HG03432 (cell line): ENCODE measurements around the gene SH2D4B.

ENCODE experiments used
- ATAC-seq: cut with Tn5 transposase; IDR thresholded peaks from one replicate; pipeline ENCODE4 v1.9.1; 2021; ENCODE audit warnings: mild to moderate bottlenecking, moderate library complexity; ENCODE audit not compliant: unreplicated experiment

Gene SH2D4B

DNA sequence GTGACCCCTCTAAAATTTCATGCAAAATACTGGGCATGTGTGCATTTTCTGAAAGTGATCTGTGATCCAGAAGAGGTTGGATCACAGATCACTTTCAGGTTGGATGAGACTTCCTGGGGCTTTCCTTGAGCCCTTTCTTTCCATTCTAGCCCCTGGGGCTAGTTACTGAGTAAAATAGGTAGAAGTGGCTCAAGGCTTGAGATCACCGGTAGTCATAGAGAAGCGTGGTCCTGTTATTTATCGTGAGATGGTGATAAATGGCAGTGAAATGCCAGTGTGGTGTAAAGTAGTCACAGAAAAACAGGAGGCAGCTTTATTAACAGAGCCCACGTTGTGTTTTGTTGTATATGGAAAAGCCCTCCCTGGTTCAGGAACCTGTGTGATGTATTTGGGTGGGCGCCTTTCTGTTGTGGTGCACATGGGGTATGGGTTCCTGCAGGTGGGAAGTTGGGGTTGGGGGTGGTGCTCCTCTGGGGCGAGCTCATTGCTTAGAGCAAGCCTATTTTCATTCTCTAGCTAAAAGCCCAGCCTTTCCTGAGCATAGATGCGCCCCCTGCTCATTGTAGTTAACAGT, 34.0 kb upstream of the SH2D4B start:
- no peak for ATAC-seq

DNA sequence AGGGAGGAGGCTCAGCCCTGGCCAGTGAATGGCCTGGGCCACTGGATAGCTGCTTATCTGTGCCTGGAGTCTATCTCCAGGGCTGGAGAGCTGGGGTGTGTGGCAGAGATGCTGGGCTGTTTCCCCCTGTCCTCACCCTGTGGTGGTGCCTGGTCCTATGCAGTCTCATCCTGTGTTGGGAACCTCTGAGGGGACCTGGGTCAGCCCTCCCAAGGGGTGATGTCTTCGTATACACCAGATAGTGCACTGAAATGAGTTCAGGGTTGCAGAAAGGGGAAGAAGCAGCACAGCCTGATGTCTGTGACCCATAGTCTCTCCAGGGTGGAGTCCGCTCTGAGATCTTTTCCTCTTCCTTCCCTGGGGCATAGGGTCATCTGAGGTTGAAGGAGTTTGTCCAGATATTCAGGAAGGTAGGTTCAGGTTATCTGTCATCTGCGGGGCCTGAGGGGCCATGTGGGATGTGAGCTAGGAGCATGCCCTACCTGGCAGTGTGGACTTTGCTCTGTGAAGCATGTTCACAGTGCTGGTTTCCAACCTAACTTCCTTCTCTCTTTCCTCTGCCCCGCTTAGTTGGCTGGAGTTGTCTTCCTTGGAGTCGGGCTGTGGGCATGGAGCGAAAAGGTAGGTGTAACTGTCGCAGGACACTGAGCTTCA, 33.4 kb upstream of the SH2D4B start:
- ATAC-seq: no peak

DNA sequence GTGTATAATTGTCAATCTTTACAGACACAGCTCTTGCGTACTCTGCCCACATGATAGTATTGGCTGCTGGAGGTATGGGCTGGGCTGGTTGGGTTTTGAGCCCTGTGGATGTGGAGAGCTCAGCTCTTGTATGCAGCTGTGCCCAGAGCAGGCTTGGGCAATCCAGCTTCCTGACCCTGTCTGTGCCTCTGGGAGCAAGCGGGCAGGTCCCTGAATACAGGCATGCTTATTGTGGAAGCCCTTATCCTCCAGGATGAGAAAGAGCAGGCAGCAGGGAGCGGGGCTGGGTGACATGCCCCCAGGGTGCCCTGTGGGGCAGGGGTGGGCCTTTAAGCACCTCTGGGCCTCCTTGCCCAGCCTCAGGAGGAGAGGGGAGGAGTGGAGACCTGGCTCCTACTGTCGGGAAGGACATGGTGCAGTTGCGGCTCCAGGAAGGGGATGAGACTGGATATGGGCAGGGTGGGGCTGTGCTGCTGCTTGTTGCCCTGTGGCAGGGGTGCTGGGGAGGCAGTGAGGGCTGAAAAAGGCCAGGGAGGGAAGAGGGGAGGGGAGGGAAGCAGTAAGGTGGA, 32.7 kb upstream of the SH2D4B start:
- ATAC-seq: no peak

DNA sequence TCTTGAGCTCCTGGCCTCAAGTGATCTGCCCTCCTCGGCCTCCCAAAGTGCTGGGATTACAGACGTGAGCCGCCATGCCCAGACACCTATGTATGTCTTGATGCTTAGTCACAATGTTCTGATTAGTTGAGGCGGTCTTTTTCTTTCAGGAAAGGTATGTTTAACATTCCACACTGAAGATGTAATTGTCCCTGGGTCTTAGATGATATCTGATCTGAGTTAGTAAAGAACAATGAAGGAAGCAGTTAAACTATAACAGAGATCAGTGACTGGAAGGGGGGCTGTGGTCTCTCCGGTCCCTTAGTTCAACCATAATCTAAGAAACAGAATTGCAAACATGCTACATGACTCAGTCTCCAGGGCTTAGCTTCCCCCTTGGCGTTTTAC, 31.5 kb upstream of the SH2D4B start:
- ATAC-seq: no peak

DNA sequence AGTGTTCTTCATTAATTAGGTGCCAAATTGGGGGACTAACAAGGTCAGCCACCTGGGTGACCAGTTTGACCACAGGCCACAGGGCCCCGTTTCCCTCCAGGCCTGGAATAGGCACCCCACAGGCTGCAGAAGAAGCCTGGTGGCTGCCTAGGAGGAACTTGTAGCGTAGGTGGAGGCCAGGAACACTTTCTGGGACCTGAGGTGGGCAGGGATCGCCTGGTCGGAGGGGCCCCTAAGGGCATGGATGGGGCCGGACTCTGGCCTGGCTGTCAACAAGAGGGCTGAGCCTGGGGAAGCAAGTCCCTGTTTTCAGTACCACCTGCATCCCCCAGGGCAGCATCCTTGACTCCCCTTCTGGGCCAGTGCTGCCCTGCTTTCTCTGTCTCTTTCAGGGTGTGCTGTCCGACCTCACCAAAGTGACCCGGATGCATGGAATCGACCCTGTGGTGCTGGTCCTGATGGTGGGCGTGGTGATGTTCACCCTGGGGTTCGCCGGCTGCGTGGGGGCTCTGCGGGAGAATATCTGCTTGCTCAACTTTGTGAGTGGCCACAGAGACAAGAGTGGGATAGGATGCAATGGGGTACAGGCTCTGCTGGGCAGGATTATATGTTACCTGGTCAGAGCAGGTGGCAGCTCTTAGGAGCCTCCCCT, 30.7 kb upstream of the SH2D4B start:
- ATAC-seq: no peak

DNA sequence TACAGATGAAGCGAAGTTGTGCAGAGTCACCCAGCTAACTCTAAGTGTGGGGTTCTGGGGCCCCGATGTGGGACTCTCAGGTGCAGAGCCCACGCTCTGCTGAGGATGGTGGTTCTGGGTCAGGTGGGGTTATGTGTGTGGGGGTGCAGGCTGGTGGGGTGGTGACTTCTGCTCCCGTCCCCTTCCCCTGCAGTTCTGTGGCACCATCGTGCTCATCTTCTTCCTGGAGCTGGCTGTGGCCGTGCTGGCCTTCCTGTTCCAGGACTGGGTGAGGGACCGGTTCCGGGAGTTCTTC, 28.6 kb upstream of the SH2D4B start:
- no peak for ATAC-seq

DNA sequence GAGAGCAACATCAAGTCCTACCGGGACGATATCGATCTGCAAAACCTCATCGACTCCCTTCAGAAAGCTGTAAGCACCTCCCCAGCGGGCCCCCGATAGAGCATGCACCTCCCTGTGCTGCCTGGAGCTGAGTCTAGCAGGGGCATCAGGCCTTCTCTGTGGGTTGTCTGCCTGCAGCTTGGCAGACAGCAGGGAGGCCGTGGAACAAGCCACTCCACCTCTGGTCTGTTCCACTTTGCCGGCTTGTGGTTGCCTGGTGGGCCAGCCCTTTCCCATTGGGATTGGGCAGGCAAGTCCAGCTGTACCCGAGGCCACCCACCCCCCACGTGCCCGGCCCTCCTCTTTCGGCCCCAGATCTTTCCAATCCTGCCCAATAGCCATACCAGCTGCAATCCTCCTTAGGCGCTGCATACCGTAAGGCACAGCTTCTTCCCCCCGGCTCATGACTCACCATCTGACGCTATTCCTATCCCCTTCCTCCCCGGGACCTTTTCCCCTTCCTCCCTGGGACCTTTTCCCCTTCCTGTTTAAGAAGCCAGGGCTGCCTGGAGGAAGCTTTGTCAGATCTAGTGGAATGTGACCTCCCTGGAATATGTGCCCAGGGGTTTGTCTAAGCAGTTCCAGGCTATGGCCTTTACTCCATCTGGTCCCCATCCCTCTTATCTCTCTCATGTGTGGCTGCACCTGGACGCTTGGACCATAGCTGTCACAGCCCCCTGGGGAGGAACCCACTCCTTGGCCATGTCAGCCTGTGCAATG, 28.1 kb upstream of the SH2D4B start:
- ATAC-seq: no peak

DNA sequence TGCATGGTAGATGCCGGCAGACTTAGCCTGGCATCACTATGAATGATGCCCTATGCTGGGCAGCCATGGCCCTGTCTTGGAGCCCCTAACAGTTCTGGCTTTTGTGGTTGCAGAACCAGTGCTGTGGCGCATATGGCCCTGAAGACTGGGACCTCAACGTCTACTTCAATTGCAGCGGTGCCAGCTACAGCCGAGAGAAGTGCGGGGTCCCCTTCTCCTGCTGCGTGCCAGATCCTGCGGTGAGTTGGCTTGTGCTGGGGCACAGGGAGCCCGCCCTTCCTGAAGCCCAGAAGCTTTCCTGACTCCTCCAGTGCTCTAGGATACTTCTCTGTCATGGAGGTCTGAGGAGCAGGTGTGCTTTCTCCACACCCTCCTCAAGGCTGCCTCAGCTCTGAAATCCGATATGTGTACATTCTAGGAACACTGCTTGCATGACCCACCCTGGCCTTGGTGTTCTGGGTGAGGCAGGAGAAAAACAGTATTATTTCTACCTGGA, 25.6 kb upstream of the SH2D4B start:
- ATAC-seq: no peak

DNA sequence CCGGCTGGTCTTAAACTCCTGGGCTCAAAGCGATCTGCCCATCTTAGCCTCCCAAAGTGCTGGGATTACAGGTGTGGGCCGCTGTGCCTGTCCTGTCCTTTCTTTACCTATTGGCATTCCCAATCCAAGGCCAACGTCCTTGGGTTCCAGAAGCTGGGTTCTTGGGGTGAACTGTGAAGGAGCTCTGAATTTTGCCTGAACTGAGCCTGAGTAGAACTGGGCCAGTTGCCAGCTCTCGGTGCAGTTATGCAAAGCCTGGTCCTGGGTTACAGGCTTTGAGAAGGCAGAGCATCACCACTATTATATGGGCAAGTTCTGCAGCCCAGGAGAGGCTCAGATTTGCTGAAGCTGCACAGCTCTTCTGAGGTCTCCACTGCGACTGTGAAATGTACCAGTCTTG, 24.6 kb upstream of the SH2D4B start:
- no peak for ATAC-seq

DNA sequence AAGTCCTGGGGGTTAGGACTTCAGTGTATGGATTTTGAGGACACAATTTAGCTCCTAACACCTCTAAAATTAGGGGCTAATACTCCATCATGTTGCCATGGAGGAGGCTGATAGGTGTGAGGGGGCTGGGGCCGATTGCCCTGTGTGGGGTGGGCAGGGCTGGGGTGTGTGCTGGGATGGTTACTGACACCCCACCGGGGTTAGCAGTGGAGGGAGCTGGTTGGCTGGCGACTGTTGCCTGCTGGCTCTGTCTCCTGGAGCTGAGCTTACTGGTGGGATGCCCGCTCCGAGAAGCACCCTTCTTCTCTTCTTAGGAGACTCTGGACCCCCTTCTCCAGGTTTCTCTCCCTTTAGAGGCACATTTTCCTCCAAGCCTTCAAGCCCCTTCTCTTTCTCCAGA, 22.2 kb upstream of the SH2D4B start:
- ATAC-seq: no peak

DNA sequence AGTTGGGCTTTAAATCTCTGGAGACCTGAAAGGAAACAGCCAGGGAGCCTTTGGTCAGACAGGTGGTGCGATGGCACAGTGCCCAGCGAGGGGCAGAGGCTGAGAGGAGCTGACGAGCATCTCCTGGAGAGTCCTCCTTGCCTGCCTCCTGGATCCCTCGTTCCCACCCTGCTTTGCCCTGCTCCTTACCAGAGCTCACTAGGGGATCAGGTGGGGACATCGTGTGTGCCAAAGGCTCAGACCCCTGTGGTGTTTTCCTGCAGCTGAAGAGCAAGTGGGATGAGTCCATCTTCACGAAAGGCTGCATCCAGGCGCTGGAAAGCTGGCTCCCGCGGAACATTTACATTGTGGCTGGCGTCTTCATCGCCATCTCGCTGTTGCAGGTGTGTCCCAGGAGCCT, 21.8 kb upstream of the SH2D4B start:
- no peak for ATAC-seq

DNA sequence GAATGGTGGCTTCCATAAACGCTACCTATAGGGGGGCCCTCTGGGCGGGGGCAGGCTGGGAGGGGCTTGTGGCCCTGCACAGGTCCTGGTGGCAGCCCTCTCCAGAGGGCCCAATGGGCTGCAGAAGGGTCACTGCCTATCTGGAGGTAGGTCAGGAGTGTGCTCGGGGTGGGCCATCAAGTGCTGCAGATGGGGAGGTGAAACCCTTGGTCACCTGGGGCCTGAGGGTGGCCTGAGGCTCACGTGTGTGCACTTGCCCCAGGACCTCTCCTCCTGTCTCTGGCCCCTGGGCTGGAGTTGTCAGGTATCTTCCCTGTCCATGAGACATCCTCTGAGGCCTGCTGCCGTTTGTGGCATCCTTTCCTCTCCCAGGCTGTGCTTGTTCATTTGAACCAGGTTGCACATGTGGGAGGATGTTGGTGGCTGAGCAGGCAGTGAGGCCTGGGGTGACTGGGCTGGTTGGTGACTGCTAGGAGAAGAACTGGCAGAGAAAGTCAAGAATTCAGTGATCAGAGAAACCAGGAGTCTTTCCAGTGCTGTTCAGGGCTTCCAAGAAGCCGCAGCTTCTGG, 21.1 kb upstream of the SH2D4B start:
- ATAC-seq: no peak

DNA sequence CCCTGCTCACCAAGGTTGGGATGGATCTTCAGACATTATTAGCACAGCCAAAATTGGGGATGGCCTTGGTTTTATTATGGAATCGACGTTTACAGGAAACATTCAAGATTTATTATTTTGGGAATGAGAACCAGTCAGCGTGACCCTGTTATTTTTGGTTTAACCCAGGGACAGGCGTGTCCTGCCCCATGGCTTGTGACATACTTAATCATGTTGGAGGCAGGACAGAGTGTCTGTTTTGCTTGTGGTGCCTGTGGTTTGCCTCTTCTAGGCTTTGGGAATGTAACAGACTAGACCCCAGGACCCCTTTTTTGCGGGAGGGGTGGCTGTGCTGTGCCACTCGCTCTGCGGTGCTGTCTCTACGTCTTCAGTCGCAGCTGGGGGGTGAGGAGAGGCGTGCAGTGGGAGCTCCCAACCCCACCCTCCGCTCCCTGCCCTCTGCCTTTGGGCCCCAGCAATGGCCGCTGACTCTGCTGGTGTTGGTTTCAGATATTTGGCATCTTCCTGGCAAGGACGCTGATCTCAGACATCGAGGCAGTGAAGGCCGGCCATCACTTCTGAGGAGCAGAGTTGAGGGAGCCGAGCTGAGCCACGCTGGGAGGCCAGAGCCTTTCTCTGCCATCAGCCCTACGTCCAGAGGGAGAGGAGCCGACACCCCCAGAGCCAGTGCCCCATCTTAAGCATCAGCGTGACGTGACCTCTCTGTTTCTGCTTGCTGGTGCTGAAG, 20.1 kb upstream of the SH2D4B start:
- no peak for ATAC-seq

DNA sequence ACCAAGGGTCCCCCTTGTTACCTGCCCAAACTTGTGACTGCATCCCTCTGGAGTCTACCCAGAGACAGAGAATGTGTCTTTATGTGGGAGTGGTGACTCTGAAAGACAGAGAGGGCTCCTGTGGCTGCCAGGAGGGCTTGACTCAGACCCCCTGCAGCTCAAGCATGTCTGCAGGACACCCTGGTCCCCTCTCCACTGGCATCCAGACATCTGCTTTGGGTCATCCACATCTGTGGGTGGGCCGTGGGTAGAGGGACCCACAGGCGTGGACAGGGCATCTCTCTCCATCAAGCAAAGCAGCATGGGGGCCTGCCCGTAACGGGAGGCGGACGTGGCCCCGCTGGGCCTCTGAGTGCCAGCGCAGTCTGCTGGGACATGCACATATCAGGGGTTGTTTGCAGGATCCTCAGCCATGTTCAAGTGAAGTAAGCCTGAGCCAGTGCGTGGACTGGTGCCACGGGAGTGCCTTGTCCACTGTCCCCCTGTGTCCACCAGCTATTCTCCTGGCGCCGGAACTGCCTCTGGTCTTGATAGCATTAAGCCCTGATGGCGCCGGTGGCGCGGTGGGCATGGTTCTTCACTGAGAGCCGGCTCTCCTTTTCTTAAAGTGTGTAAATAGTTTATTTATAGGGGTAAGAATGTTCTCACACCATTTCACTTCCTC, 19.4 kb upstream of the SH2D4B start:
- peak; percentile 35 for ATAC-seq

DNA sequence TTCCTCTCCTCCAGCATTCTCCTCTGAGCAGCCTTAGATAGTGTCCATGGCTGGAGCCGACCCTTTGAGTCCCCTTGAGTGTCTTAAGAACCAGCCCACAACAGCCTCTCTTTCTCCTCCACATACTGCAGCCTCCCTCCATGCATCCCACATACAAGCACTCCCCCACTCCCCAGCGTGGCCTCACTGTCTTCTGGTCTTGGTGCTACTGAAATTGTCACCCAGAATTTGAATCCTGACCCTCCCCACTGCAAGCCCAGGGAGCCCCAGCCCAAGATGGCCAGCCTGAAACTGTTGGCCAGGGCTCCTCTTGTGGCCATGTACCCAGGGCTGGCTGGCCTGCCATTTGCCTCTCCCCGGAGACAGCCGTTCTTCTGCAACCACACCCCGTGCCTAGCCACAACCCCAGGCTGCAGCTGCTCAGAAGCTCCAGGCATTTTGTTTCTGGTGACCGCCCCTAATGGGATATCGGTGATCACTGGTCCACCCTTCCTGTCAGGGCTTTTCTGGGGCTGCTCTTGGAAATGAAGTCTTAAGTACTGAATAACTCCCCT, 18.8 kb upstream of the SH2D4B start:
- ATAC-seq: peak; percentile 21

DNA sequence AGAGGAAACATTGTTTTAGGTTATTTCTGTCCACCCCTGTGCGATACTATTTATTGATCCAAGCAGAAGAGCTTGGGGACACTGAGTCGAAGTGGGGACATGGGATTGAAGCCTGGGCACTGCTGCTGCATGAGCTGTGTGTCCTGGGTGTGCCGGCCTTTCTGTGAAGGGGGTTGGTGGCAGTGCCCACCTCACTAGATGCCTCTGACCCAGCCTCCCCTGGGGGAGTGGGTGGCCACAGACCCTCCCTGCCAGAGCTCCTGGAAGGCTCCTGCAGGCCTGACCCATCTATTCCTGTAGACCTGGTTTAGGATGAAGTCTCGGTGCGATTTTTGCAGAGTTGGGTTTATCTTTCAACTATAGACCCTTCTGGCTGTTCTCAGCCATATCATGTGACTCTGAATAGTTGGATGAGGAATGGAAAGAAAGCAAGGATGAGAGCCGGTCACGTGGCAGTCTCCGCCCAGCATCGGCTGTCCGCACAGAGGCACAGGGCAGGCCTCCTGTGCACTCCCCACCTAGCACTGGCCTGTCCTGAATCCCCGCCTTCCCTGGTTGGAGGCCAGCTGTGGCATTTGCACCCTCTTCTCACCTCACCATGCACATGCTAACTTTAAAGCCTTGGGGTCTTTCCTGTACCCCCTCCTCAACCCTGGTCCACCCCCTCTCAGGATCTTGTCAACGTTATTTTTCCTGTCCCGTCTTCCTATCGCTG, 17.6 kb upstream of the SH2D4B start:
- ATAC-seq: no peak

DNA sequence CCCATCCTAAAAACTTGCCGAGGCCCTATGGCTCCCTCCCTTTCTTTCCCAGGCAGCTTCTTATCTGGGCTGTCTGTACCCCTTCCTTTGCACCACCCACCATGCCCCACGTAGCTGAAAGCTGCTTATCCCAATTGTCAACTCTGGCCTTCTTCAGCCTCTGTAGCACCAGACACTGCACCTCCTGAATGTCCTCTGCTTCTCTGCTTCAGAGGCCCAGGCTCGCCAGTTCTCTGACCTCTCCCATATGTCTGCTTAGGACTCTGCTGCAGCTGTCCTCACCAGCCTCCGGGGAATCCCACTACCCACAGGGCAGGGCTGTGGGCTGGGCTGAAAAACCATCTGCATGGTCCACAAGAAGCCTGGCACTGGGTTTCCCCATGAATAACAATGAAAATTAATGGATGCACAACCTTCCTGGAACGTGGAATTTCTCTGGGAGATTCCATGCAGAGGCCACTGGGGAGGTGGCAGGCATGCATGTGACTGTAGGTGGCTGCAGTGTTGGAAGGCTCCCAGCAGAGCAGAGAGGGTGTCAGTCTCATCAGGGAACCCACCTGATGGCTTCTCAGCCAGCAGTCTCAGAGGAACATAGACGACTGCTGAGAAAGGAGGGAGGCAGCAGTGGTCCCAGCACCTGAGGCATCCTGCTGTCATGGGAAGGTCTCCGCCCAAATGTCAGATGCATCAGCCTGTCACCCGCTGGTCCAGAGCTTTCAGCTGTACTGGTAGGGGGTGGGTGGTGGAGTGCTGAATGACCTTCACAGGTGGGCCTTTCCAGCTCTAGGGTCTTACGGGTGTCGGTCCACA, 16.8 kb upstream of the SH2D4B start:
- ATAC-seq: no peak

DNA sequence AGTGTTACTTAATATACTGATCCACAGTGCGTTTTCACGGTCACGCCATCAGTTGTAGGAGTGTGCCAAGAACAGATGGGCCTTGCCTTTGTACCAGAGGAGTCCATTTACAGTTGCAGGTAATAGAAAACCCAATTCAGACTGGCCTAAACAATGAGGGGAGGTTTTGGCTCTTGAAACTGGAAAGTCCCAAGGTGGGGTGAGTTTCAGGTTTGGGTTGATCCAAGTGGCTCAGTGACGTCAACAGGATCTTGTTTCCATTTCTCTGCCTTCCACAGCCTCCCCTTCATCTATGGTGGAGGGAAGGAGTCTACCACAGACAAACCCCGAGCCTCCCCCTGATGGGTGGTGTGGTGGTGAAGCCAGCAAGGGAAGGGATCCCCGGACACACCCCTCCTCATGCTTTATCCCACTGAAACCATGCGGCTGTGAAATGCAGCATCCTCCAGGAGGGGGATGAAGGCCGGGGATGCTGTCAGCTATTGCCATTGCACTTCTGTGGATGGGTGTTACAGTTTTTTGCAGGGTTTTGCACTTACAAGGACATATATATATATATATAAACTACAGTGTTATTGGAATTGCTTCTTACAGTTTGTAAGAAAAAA, 14.8 kb upstream of the SH2D4B start:
- ATAC-seq: no peak
